Activated B cell treated with CpG ODN at 0.5 μM for 24 hours (primary cell): Measurements from ENCODE around the gene CHEK2. TPM values are rescaled to one million over a fixed set of nuclear protein-coding genes. Genes with fewer than 3 reads are reported as not detected.
"Not testable (repeated sequence)": the region's sequence is repeated elsewhere in the genome, so short reads cannot be mapped to it uniquely, and the experiment has no call there.

Source experiments
- ATAC-seq: fragments of 200-7000 bp; cut with Tn5 transposase; one replicate; pipeline ENCODE4 v1.10.0; 2021; ENCODE audit warnings: low read depth, mild to moderate bottlenecking, moderate library complexity
- CTCF ChIA-PET: fragments of 350-600 bp; sonication (Branson Sonifier 250); formaldehyde crosslinking; loops from one replicate; lab custom pipeline; 2021; ENCODE audit warnings: antibody characterized with exemption; lab: Charles Lee
- POLR2A ChIA-PET: fragments of 350-600 bp; sonication (Branson Sonifier 250); formaldehyde crosslinking; loops from one replicate; lab custom pipeline; 2021; ENCODE audit warnings: antibody characterized with exemption; lab: Charles Lee
- DNase-seq: peaks from one replicate; pipeline ENCODE4 v3.0.0; 2022
- H3K27ac Mint-ChIP-seq: one replicate; pipeline ENCODE4 v1.8.0; 2020; ENCODE audit warnings: mixed read lengths
- H3K27me3 Mint-ChIP-seq: one replicate; pipeline ENCODE4 v1.8.0; 2021; ENCODE audit warnings: mixed read lengths
- H3K36me3 Mint-ChIP-seq: one replicate; pipeline ENCODE4 v1.8.0; 2021; ENCODE audit warnings: low read depth, mixed read lengths
- H3K4me1 Mint-ChIP-seq: one replicate; pipeline ENCODE4 v1.8.0; 2021; ENCODE audit warnings: mixed read lengths
- H3K4me3 Mint-ChIP-seq: one replicate; pipeline ENCODE4 v1.8.0; 2020; ENCODE audit warnings: mild to moderate bottlenecking, mixed read lengths
- H3K9me3 Mint-ChIP-seq: one replicate; pipeline ENCODE4 v1.8.0; 2020; ENCODE audit warnings: mixed read lengths
- CTCF ChIP-seq: fragments of 200-600 bp; IDR thresholded peaks from one replicate; pipeline ENCODE4 v1.8.0; 2022; ENCODE audit warnings: antibody characterized with exemption, mild to moderate bottlenecking
- intact Hi-C: fragments of 100-400 bp; cut with micrococcal nuclease; formaldehyde crosslinking; loops from one replicate; pipeline ENCODE4 v1.15.1; 2024
- total RNA-seq: library from RNA; stranded (reverse); gene quantifications from 2 replicates; pipeline ENCODE4 v1.2.3, GENCODE V29; 2022

CHEK2 gene
- total RNA-seq, 1 donor from 2014 or later = 13.5 TPM

GRCh38 chr22:28766628-28767027, 25.0 kb upstream of the CHEK2 start:
- ChIA-PET CTCF (no interaction called here), POLR2A (no interaction called here)
- no peak for ATAC-seq
- H3K4me3 Mint-ChIP-seq = no peak overlapping the region
- H3K9me3 Mint-ChIP-seq = peaks cover 1% of the 10 kb centered on the region
- peaks cover under 1% of the 10 kb centered on the region for H3K4me1 Mint-ChIP-seq
- H3K27me3 Mint-ChIP-seq = no peaks in the 10 kb centered on the region
- intact Hi-C loops = no loop called here
- H3K27ac Mint-ChIP-seq = no peak overlapping the region
- H3K36me3 Mint-ChIP-seq = no peaks in the 10 kb centered on the region
- TF ChIP-seq CTCF = no peak
- DNase-seq = no peak

GRCh38 chr22:28762000-28762399, 20.4 kb upstream of the CHEK2 start:
- H3K9me3 Mint-ChIP-seq, DNase-seq, H3K27ac Mint-ChIP-seq, intact Hi-C loops, H3K4me3 Mint-ChIP-seq, CTCF ChIA-PET, ATAC-seq, H3K27me3 Mint-ChIP-seq, H3K36me3 Mint-ChIP-seq, POLR2A ChIA-PET: not testable (repeated sequence)
- peaks cover 21% of the 10 kb centered on the region for H3K4me1 Mint-ChIP-seq

- Mint-ChIP-seq H3K9me3 (no peaks in the 10 kb centered on the region), H3K4me1 (peaks cover 21% of the 10 kb centered on the region), H3K36me3 (peaks cover 9% of the 10 kb centered on the region), H3K4me3 (peak overlapping the region; percentile 29), H3K27ac (no peak overlapping the region), H3K27me3 (no peaks in the 10 kb centered on the region)
- ChIA-PET CTCF (no interaction called here), POLR2A (interaction anchor here (0.7 to 2.6 kb wide), 4 partner anchors 11 to 160 kb away, joined by 3 to 13 read pairs (median 6); partner anchors contain the start of genes CCDC117 and XBP1)
- intact Hi-C loops = no loop called here
- TF ChIP-seq CTCF = no peak
- DNase-seq (no peak), ATAC-seq (no peak)
These were observed 19.8 kb upstream of the CHEK2 start for GRCh38 chr22:28761449-28761755.

- CTCF ChIA-PET = no interaction called here
- intact Hi-C loops = no loop called here
- TF ChIP-seq CTCF = no peak
- peak overlapping the region; percentile 64 for H3K4me3 Mint-ChIP-seq
- no peaks in the 10 kb centered on the region for H3K9me3 Mint-ChIP-seq
- ATAC-seq (no peak), DNase-seq (no peak)
- no peaks in the 10 kb centered on the region for H3K27me3 Mint-ChIP-seq
- POLR2A ChIA-PET = interaction anchor here (1.2 to 2.6 kb wide), 2 partner anchors 13 to 41 kb away, joined by 4 to 7 read pairs; partner anchors contain the start of genes CCDC117 and XBP1
- H3K4me1 Mint-ChIP-seq = peaks cover 21% of the 10 kb centered on the region
- H3K36me3 Mint-ChIP-seq = peaks cover 15% of the 10 kb centered on the region
- H3K27ac Mint-ChIP-seq = peak overlapping the region; percentile 80
These were observed 18.4 kb upstream of the CHEK2 start for GRCh38 chr22:28759861-28760560.

GRCh38 chr22:28754512-28754911, 12.9 kb upstream of the CHEK2 start:
- H3K4me3 Mint-ChIP-seq, H3K27ac Mint-ChIP-seq, POLR2A ChIA-PET, CTCF ChIA-PET, intact Hi-C loops, DNase-seq, H3K27me3 Mint-ChIP-seq, H3K9me3 Mint-ChIP-seq, ATAC-seq, H3K4me1 Mint-ChIP-seq: not testable (repeated sequence)
- peaks cover 45% of the 10 kb centered on the region for H3K36me3 Mint-ChIP-seq

GRCh38 chr22:28750471-28750881, 8.9 kb upstream of the CHEK2 start:
- H3K9me3 Mint-ChIP-seq = no peaks in the 10 kb centered on the region
- TF ChIP-seq CTCF = no peak
- intact Hi-C loops = no loop called here
- no peaks in the 10 kb centered on the region for H3K27me3 Mint-ChIP-seq
- POLR2A ChIA-PET = interaction anchor here (0.6 kb wide), 1 partner anchor 43 kb away, joined by 9 read pairs; no protein-coding TSS in a partner anchor
- peaks cover 63% of the 10 kb centered on the region for H3K36me3 Mint-ChIP-seq
- no peak for DNase-seq
- no peak overlapping the region for H3K4me3 Mint-ChIP-seq
- no peak overlapping the region for H3K27ac Mint-ChIP-seq
- no peak for ATAC-seq
- CTCF ChIA-PET = no interaction called here
- peaks cover 9% of the 10 kb centered on the region for H3K4me1 Mint-ChIP-seq
